Stimulated activated CD4-positive, alpha-beta T cell treated with anti-CD3 and anti-CD28 coated beads, Interleukin-4, amount 100 ng/mL, for 1 hour (primary cell): Measurements from ENCODE around the gene REEP1.
A peak's percentile ranks its signal among the peaks of the same experiment; 100 is the strongest.
"Not testable (repeated sequence)": the region's sequence is repeated elsewhere in the genome, so short reads cannot be mapped to it uniquely, and the experiment has no call there.

Source experiments
- DNase-seq: peaks from one replicate; pipeline ENCODE4 v3.0.0-alpha.2; 2020

Gene REEP1

GRCh38 chr2:86241611-86242010 is 95.8 kb downstream of the REEP1 start:
- no peak for DNase-seq

DNA sequence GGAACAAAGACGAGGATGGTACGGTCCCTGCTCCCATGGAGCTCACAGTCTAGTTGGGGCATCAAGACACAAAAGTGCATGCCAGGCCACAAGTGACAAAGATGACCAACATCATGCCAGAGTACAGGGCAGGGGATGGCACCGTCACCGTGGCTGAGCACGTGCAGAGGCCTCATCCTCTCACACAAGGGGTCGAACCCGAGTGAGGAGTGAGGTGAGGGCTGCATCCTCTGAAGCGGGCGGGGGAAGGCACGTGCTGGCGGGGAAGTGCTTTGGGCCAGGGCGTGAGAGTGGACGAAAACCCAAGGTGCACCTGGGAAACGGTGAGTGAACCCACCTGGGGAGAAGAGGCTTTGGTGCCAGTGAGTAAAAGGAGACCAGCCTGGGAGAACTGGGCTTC is 97.2 kb downstream of the REEP1 start:
- DNase-seq = no peak

- no peak for DNase-seq
These were observed 97.7 kb downstream of the REEP1 start for GRCh38 chr2:86239745-86240144.

- no peak for DNase-seq
These were observed 98.1 kb downstream of the REEP1 start for GRCh38 chr2:86239326-86239725.

- DNase-seq = peak; percentile 57
These were observed 99.1 kb downstream of the REEP1 start for GRCh38 chr2:86238354-86238753.

DNA sequence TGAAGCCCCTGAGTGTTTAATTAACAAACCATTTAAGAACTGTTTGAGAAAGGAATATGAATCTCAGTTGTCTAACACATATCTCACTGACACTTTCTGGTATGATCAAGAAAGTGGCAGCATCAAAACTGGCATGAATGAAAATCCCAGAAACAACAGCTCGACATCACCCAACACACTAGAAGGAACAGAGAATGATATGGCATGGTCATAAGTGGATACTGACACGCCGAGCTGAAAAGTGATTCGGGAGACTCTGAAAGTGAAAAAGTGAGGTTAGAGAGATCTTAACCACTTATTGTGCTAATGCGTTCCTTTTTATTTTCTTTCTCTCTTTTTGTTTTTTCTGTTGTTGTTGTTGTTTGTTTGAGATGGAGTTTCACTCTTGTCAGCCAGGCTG is 100.3 kb downstream of the REEP1 start:
- no peak for DNase-seq

- DNase-seq = no peak
These were observed 102.0 kb downstream of the REEP1 start for GRCh38 chr2:86235196-86235980.

DNA sequence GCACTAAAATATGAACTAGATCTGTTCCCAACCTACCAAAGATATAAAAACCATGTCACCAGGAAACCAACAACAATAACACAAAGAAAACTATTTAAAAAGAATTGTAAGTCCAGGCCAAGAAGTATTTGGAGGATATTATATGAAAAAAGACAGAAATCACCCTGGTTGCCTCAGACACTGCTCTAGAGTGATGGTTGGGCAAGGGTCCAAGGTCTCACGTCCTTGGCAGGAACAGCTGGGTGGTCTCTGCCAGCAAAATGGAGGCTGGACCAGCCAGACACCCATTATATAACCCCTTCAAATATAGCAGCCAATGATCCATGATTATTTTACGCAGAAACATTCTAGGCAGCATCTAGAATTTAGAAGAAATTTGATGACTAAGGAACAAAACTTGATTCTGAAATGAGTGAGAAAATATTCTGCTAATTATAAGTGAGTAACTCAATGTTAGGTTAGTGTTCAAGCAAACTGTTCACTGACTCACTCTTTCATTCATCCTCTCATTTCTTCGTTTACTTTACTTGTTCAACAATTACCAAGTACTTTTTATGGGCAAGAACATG is 102.8 kb downstream of the REEP1 start:
- no peak for DNase-seq

DNA sequence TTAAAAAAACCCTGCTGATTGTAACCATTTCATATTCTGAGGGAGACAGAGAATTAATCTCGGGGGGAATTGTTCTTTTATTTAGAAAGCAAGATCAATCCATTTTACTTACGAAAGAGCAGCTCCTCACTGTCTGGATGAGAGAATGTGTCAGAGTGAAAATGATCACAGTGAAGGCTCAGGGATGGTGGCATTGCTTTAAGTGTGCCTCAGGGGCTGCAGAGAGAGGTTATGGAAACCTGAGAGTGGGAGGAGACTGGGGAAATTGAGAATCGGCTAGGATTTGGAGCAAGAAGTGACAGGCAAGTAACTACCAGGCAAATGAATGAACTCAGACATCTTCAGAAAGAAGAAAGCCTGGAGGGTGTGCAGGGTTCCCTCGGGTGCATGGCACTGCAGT is 104.0 kb downstream of the REEP1 start:
- no peak for DNase-seq

- no peak for DNase-seq
These were observed 104.5 kb downstream of the REEP1 start for GRCh38 chr2:86232910-86233309.

GRCh38 chr2:86232373-86232784 is 105.0 kb downstream of the REEP1 start:
- DNase-seq = no peak

DNA sequence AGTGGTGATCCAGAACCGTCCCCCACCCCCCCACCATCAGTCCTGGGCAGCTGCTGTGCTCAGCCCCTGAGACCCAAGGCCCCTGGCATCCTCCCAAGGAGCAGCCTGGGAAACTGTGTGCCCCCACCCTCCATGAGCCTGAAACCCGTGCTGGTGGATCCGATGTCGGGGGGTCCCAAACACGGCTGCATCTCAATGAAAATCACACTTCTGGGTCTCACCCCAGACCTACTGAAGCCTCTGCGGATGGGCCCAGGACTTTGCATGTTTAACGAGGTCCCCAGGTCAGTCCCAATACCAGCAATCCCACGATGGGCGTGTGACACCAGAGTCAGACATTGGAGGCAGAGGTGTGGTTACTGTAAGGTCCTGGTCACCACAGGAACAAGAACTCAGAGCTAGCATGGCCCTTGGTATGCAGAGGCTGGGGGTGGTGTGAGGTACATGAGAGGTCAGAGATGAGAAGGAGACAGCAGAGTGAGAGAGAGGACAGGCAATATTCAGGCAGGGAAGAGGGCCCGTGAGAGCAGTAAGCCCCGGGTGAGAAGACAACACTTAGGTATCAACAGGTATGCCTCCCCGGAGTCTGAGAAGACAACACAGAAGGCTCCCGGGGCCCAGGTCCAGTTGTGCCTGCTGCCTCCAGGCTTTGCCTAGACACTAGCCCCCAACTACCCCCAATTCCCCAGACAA is 105.6 kb downstream of the REEP1 start:
- no peak for DNase-seq

GRCh38 chr2:86230961-86231360 is 106.5 kb downstream of the REEP1 start:
- DNase-seq = no peak

GRCh38 chr2:86229221-86229620 is 108.2 kb downstream of the REEP1 start:
- no peak for DNase-seq

GRCh38 chr2:86228574-86228973 is 108.9 kb downstream of the REEP1 start:
- not testable (repeated sequence) for DNase-seq

DNA sequence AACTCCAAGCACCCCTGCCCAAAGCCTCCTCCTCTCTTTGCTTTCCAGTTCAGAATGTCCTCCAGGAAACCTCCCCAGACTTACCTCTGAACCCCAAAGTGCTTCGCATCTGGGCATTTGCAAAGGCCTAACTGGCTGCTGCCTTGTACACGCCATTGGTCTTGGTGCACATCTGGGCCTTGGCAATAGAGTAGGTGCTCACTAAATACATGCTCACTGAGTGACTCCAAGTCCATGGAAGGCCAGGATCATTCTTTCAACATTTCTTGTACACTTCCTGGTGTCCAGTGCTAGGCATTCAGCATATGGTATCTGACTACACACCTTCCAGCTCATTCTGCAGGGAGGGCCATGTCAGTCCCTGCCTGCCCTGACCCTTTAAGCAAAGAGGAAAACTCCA is 109.7 kb downstream of the REEP1 start:
- no peak for DNase-seq

DNA sequence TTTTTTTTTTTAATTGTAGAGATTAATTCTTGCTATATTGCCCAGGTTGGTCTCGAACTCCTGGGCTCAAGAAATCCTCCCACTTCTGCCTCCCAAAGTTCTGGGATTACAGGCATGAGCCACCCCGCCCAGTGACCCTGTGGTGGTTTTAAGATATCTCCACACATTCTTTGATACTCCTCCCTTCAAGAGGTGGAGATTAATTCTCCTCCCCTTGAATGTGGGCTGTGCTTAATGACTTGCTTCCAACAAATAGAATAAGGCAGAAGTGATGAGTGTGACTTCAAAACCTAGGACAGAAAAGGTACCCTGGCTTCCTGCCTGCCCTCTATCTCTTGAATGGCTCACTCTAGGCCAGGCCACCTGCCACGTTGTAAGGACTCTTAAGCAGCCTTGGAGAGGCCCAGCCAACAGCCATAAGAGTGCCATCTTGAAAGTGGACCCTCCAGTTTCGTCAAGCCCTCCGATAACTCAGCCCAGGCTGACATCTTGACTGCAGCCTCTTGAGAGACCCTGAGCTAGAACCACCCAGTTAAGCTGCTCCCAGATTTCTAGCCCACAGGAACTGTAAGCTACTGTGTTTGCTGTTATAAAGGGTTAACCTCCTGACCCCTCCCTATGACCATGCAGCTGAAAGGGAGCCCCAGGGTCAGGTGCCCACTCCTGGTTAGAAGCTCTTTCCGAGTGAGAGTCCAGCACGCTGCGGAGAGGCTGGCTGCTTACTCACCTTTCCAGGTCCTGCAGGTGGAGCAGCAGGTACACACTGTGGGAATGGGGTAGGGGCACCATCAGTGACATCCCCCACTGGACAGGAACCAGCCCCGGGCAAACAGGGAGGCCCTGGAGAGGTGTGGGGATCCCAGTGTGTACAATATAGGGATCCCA is 110.5 kb downstream of the REEP1 start:
- DNase-seq = no peak

DNA sequence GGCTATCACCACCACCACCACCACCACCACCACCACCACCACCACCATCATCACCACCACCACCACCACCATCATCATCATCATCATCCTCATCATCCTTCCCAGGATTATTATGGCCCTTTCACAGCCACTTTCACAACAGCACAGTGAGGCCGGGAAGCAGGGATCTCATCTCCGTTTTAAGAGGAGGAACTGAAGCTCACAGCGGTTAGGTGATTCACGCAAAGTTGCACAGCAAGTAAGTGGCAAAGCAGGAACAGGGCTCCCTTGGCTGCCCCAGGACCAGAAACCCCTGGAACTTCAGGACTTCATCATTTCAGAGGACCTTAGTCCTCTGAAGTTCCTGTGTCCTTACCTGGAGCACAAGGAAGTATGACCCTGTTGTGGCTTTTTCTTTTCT is 111.4 kb downstream of the REEP1 start:
- no peak for DNase-seq

DNA sequence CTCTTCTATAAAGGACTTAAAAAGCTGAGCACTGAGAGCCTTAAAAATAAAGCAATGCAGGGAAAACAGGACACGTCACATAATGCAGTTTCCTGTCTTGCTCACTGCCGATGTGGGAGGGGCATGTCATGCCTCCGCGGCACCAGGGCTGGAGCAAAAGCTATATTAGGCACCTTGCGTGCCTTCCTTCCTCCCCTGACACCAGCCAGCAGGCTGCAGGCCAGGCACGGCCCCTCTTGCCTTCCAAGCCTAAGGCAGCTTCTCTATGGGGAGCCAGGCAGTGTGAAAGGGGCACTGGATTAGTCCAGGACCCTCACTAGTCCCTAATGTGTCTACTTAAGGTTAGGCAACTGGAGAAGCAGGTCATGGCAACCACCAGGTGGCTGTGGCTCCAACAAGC is 111.8 kb downstream of the REEP1 start:
- peak; percentile 55 for DNase-seq

DNA sequence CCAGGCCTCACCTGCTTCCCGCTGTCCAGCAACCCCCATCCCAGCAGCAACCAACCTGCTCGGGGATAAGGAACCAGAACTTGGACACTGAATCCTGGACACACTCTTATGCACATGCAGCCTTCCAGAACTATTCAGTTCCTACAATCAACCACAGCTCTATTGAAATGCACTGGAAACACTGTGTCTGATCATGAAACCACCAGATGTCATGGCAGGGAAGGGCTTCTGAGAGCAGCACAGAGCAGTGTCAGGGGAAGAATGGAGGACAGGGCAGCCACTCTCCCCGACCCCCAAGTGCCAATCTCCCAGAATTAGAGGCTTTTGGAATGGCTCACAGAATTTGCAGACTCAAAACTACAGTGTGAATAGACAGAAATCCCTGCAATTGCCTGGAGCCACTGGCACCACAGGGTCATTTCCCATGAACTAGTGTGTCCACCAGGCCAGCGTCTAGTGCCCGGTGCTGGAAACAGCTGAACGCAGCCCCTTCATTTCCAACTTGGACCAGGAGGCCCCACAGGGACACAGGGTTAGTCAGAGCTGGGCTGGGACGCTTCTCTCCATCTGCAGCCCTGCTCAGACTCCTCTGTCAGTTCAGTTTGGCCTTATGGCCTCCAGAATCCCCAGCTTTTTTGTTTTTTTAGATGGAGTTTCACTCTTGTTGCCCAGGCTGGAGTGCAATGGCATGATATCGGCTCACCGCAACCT is 112.6 kb downstream of the REEP1 start:
- no peak for DNase-seq

DNA sequence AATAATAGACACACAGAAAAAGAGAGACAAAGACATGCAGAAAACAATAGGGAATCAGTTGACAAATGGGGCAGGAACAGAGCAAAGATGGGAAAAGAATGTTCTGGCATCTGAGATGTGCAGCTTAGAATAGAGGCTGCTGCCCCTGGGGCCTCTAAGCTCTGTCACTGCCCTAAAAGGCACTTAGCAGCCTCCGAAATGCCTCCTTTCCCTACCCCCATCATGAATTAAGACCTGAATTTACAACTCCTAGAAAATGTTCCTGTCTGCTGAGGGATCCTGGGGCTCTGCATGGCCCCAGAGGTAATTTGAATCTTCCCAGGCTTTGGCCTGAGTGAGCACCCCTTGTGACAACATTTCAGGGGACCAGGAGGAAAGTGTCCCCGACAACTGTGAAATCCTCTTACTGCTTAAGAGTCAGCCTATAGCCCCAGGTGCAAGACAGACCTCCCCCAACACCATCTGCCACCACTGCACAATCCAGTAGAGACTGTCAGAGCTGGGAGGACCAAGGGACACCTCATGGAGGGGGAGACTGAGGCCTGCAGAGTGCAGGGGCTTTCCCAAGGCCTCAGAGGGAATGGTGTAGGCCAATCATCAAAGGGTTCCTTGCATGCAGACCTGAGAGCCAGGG is 113.4 kb downstream of the REEP1 start:
- DNase-seq = no peak
